ENCODE data around the gene MPC1. TPM values are rescaled to one million over a fixed set of nuclear protein-coding genes. Genes with fewer than 3 reads are reported as not detected.
A peak's percentile ranks its signal among the peaks of the same experiment; 100 is the strongest.
"Not testable (repeated sequence)": the region's sequence is repeated elsewhere in the genome, so short reads cannot be mapped to it uniquely, and the experiment has no call there.

Gene MPC1
- total RNA-seq, 1 donor = 22.0 TPM

DNA sequence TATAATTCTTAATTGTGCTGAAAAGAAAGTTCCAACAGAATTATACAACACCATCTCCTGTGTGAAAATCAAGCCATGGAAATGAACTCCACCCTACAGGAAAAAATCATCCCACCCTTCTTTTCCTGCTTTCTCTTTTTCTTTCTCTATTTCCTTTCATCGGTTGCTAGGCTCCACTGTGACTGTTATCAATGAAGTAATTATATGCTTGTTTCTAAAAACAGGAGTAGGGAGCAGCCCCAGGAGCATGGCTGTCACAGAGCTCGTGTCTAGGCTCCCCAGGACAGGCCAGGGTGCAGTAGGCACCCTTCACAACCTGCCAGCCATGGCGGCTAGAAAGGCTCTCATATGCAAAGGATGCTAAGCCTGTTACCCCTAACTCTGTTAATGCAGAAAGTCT lies 13.0 kb downstream of the MPC1 start:
- TF ChIP-seq, protein P1, sequence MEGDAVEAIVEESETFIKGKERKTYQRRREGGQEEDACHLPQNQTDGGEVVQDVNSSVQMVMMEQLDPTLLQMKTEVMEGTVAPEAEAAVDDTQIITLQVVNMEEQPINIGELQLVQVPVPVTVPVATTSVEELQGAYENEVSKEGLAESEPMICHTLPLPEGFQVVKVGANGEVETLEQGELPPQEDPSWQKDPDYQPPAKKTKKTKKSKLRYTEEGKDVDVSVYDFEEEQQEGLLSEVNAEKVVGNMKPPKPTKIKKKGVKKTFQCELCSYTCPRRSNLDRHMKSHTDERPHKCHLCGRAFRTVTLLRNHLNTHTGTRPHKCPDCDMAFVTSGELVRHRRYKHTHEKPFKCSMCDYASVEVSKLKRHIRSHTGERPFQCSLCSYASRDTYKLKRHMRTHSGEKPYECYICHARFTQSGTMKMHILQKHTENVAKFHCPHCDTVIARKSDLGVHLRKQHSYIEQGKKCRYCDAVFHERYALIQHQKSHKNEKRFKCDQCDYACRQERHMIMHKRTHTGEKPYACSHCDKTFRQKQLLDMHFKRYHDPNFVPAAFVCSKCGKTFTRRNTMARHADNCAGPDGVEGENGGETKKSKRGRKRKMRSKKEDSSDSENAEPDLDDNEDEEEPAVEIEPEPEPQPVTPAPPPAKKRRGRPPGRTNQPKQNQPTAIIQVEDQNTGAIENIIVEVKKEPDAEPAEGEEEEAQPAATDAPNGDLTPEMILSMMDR (IDR thresholded peaks at IDR 0.05; ENCODE audit: insufficient read depth, low read depth, low read length) = no peak
- H3K4me3 ChIP-seq (ENCODE audit: low read depth, low read length) = no peak overlapping the region
- DNase-seq (ENCODE audit: low read depth) = no peak

- DNase-seq (ENCODE audit: low read depth) = no peak
- H3K4me3 ChIP-seq (ENCODE audit: low read depth, low read length) = no peak overlapping the region
- TF ChIP-seq, protein P1 (IDR thresholded peaks at IDR 0.05; ENCODE audit: insufficient read depth, low read depth, low read length) = no peak
These were observed 15.8 kb downstream of the MPC1 start for GRCh38 chr6:166366921-166367320.

DNA sequence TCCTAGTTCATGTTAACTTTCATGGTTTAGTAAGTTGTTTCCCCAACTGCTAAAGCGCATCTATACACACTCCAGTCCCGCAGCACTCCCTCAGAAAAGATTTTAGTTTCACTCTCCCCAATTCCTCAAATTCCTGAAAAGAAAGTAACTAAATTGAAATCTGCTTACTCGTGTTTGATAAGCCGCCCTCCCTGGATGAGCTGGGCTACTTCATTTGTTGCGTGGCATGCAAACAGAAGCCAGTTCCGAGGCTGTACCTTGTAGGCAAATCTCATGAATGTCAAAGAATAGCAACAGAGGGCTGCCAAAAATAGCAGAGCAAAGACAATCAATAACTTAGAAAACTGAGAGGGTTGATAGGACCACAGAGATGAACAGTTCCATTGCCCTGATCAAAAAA lies 16.9 kb downstream of the MPC1 start:
- TF ChIP-seq, protein P1 (IDR thresholded peaks at IDR 0.05; ENCODE audit: insufficient read depth, low read depth, low read length) = no peak
- DNase-seq (ENCODE audit: low read depth) = no peak
- H3K4me3 ChIP-seq (ENCODE audit: low read depth, low read length) = no peak overlapping the region

- H3K4me3 ChIP-seq (ENCODE audit: low read depth, low read length) = no peak overlapping the region
- TF ChIP-seq, protein P1 (IDR thresholded peaks at IDR 0.05; ENCODE audit: insufficient read depth, low read depth, low read length) = no peak
- DNase-seq (ENCODE audit: low read depth) = peak; percentile 7
These were observed 17.5 kb downstream of the MPC1 start for GRCh38 chr6:166365221-166365620.

- DNase-seq (ENCODE audit: low read depth) = no peak
- no peak overlapping the region for H3K4me3 ChIP-seq (ENCODE audit: low read depth, low read length)
- TF ChIP-seq, protein P1 (IDR thresholded peaks at IDR 0.05; ENCODE audit: insufficient read depth, low read depth, low read length) = no peak
These were observed 18.3 kb downstream of the MPC1 start for GRCh38 chr6:166364456-166364855.

GRCh38 chr6:166362427-166362826 lies 20.3 kb downstream of the MPC1 start:
- not testable (repeated sequence) for DNase-seq (ENCODE audit: low read depth); H3K4me3 ChIP-seq (ENCODE audit: low read depth, low read length)

DNA sequence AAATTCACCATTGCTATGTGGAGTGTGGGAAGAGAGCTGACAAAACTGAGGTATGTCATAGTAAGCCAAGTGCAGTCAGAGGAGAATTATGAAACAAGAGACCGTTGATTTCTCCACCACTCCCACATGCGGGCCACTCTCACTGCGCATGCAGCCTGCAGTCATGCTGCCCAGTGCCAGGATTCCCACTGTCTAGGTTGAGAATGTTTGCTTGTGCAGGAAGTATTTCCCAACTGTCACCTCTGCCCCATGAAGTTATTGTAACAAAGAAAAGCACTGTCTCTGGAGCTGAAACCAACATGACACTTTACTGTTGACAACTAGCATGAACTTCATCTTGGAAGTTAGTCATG lies 21.7 kb downstream of the MPC1 start:
- peak; percentile 67 for DNase-seq (ENCODE audit: low read depth)
- H3K4me3 ChIP-seq (ENCODE audit: low read depth, low read length) = no peak overlapping the region
- TF ChIP-seq, protein P1 (IDR thresholded peaks at IDR 0.05; ENCODE audit: insufficient read depth, low read depth, low read length) = no peak

All from fibroblast of villous mesenchyme (primary cell).